GF-D8 (cell line): Measurements from ENCODE around the gene ANGEL2.

ENCODE experiments used
- DNase-seq: peaks from one replicate; lab custom pipeline; 2025; lab: John Stamatoyannopoulos, UW

Gene ANGEL2

GRCh38 chr1:212951126-212951946, 64.3 kb downstream of the ANGEL2 start:
- no peak for DNase-seq

GRCh38 chr1:212950243-212951125, 65.2 kb downstream of the ANGEL2 start, which contains the start of gene VASH2:
Gene VASH2 (plus strand): TSS chr1:212950541. CDS start chr1:212951543, 1,002 bp downstream.
- DNase-seq = no peak

- DNase-seq = no peak
Measured at GRCh38 chr1:212949771-212950170, 65.9 kb downstream of the ANGEL2 start.

- no peak for DNase-seq
Measured at GRCh38 chr1:212946872-212947271, 68.8 kb downstream of the ANGEL2 start.

GRCh38 chr1:212945463-212946160, 70.1 kb downstream of the ANGEL2 start:
- DNase-seq = no peak

GRCh38 chr1:212945056-212945455, 70.6 kb downstream of the ANGEL2 start:
- no peak for DNase-seq

GRCh38 chr1:212944229-212944901, 71.3 kb downstream of the ANGEL2 start:
- DNase-seq = no peak

- DNase-seq = no peak
Measured at GRCh38 chr1:212943393-212943710, 72.3 kb downstream of the ANGEL2 start.

- DNase-seq = no peak
Measured at GRCh38 chr1:212942679-212943392, 72.8 kb downstream of the ANGEL2 start.
